GM13977 (cell line): ENCODE data around the gene ATP8B4.

Experiments
- DNase-seq: peaks from one replicate; pipeline ENCODE4 v3.0.0; 2012; ENCODE audit warnings: low spot score
- CTCF ChIP-seq: IDR thresholded peaks from 2 replicates; pipeline ENCODE4 v1.5.1; 2012; ENCODE audit warnings: mild to moderate bottlenecking, control low read depth; ENCODE audit not compliant: insufficient read depth; ENCODE audit errors: extremely low read depth, missing control alignments
- in situ Hi-C: fragments of 300-500 bp; cut with MboI; formaldehyde crosslinking; loops from one replicate; pipeline ENCODE4 v1.12.0; 2022; ENCODE audit warnings: low sequenced_read_pairs, low pct_unique_long_range_greater_than_20kb, mixed read lengths, inconsistent platforms; ENCODE audit not compliant: unreplicated experiment

ATP8B4 gene

GRCh38 chr15:50148362-50148963, 29.4 kb upstream of the ATP8B4 start:
- peak; percentile 43 for TF ChIP-seq CTCF
- in situ Hi-C loops, result loop anchor here (25.0 kb wide), 2 partner anchors 911 to 1286 kb away; no protein-coding TSS in a partner anchor
- DNase-seq, result no peak

- DNase-seq, result no peak
- in situ Hi-C loops, result loop anchor here (25.0 kb wide), 2 partner anchors 909 to 1284 kb away; no protein-coding TSS in a partner anchor
- no peak for TF ChIP-seq CTCF
Measured at GRCh38 chr15:50146632-50147031, 27.6 kb upstream of the ATP8B4 start.

- in situ Hi-C loops, result loop anchor here (25.0 kb wide), 2 partner anchors 908 to 1283 kb away; no protein-coding TSS in a partner anchor
- DNase-seq, result no peak
- TF ChIP-seq CTCF, result peak; percentile 33
Measured at GRCh38 chr15:50145451-50145872, 26.4 kb upstream of the ATP8B4 start.

- in situ Hi-C loops, result loop anchor here (25.0 kb wide), 2 partner anchors 907 to 1282 kb away; no protein-coding TSS in a partner anchor
- DNase-seq, result no peak
- TF ChIP-seq CTCF, result no peak
Measured at GRCh38 chr15:50144341-50145120, 25.5 kb upstream of the ATP8B4 start.

- in situ Hi-C loops, result loop anchor here (25.0 kb wide), 2 partner anchors 906 to 1281 kb away; no protein-coding TSS in a partner anchor
- TF ChIP-seq CTCF, result no peak
- DNase-seq, result no peak
Measured at GRCh38 chr15:50143255-50143860, 24.3 kb upstream of the ATP8B4 start.

- in situ Hi-C loops, result loop anchor here (25.0 kb wide), 2 partner anchors 905 to 1280 kb away; no protein-coding TSS in a partner anchor
Measured at GRCh38 chr15:50141856-50142255, 22.8 kb upstream of the ATP8B4 start.

More at GRCh38 chr15:50141856-50142255, 22.8 kb upstream of the ATP8B4 start:
- no peak for TF ChIP-seq CTCF
- no peak for DNase-seq
